Stimulated activated naive CD8-positive, alpha-beta T cell treated with anti-CD3 and anti-CD28 coated beads, Interleukin-15, Interleukin-2, amounts not matched to agents 100 ng/mL and 50 ng/mL, for 24 hours (primary cell): ENCODE results near the gene FBXL19.
"Not testable (repeated sequence)": the region's sequence is repeated elsewhere in the genome, so short reads cannot be mapped to it uniquely, and the experiment has no call there.

Experiments used
- H3K27ac Mint-ChIP-seq: one replicate; pipeline ENCODE4 v1.8.0; 2021; ENCODE audit warnings: mild to moderate bottlenecking, mixed read lengths
- H3K27me3 Mint-ChIP-seq: one replicate; pipeline ENCODE4 v1.8.0; 2021; ENCODE audit warnings: mixed read lengths
- H3K36me3 Mint-ChIP-seq: one replicate; pipeline ENCODE4 v1.8.0; 2021; ENCODE audit warnings: low read depth, mixed read lengths
- H3K4me1 Mint-ChIP-seq: one replicate; pipeline ENCODE4 v1.8.0; 2021; ENCODE audit warnings: low read depth, mixed read lengths
- H3K4me3 Mint-ChIP-seq: one replicate; pipeline ENCODE4 v1.8.0; 2021; ENCODE audit warnings: mild to moderate bottlenecking, mixed read lengths
- H3K9me3 Mint-ChIP-seq: one replicate; pipeline ENCODE4 v1.8.0; 2021; ENCODE audit warnings: mixed read lengths

The FBXL19 gene

GRCh38 chr16:30891043-30891823 is 32.1 kb upstream of the FBXL19 start:
- H3K27me3 Mint-ChIP-seq, H3K4me3 Mint-ChIP-seq, H3K27ac Mint-ChIP-seq, H3K9me3 Mint-ChIP-seq: not testable (repeated sequence)
- Mint-ChIP-seq H3K36me3 (peaks cover 23% of the 10 kb centered on the region), H3K4me1 (peaks cover 41% of the 10 kb centered on the region)

- Mint-ChIP-seq H3K9me3 (no peaks in the 10 kb centered on the region), H3K36me3 (peaks cover 18% of the 10 kb centered on the region), H3K4me3 (peak overlapping the region; percentile 89), H3K27ac (peak overlapping the region; percentile 79), H3K4me1 (peaks cover 49% of the 10 kb centered on the region), H3K27me3 (no peaks in the 10 kb centered on the region)
Measured at GRCh38 chr16:30892670-30893416, 30.5 kb upstream of the FBXL19 start.

GRCh38 chr16:30893417-30893743 is 30.0 kb upstream of the FBXL19 start:
- H3K36me3 Mint-ChIP-seq, result peaks cover 18% of the 10 kb centered on the region
- H3K27me3 Mint-ChIP-seq, result no peaks in the 10 kb centered on the region
- H3K27ac Mint-ChIP-seq, result peak overlapping the region; percentile 79
- no peaks in the 10 kb centered on the region for H3K9me3 Mint-ChIP-seq
- H3K4me3 Mint-ChIP-seq, result peak overlapping the region; percentile 89
- peaks cover 49% of the 10 kb centered on the region for H3K4me1 Mint-ChIP-seq

- Mint-ChIP-seq H3K27ac (peak within 1 kb of the TSS; percentile 79), H3K27me3 (no peaks in the 10 kb centered on the region), H3K4me1 (peaks cover 49% of the 10 kb centered on the region), H3K4me3 (peak within 1 kb of the TSS; percentile 89), H3K36me3 (peaks cover 13% of the 10 kb centered on the region), H3K9me3 (no peaks in the 10 kb centered on the region)
Measured at GRCh38 chr16:30893744-30894539, 29.4 kb upstream of the FBXL19 start, which contains the start of gene BCL7C. BCL7C (minus strand) TSS chr16:30894077; CDS start chr16:30893944, 133 bp downstream.

GRCh38 chr16:30894540-30895368 is 28.6 kb upstream of the FBXL19 start:
- peak overlapping the region; percentile 79 for H3K27ac Mint-ChIP-seq
- H3K4me1 Mint-ChIP-seq, result peaks cover 49% of the 10 kb centered on the region
- H3K27me3 Mint-ChIP-seq, result no peaks in the 10 kb centered on the region
- H3K4me3 Mint-ChIP-seq, result peak overlapping the region; percentile 77
- peaks cover 9% of the 10 kb centered on the region for H3K36me3 Mint-ChIP-seq
- H3K9me3 Mint-ChIP-seq, result no peaks in the 10 kb centered on the region

GRCh38 chr16:30895627-30896260 is 27.6 kb upstream of the FBXL19 start:
- peak overlapping the region; percentile 91 for H3K27ac Mint-ChIP-seq
- peaks cover 49% of the 10 kb centered on the region for H3K4me1 Mint-ChIP-seq
- H3K4me3 Mint-ChIP-seq, result no peak overlapping the region
- peaks cover 6% of the 10 kb centered on the region for H3K36me3 Mint-ChIP-seq
- H3K9me3 Mint-ChIP-seq, result no peaks in the 10 kb centered on the region
- H3K27me3 Mint-ChIP-seq, result no peaks in the 10 kb centered on the region

GRCh38 chr16:30896261-30896888 is 27.0 kb upstream of the FBXL19 start, which contains the start of gene CTF1:
CTF1 (plus strand) TSS chr16:30896614; CDS start chr16:30896644, 30 bp downstream.
- Mint-ChIP-seq H3K4me1 (peaks cover 53% of the 10 kb centered on the region), H3K27me3 (no peaks in the 10 kb centered on the region), H3K9me3 (no peaks in the 10 kb centered on the region), H3K36me3 (peaks cover 3% of the 10 kb centered on the region), H3K27ac (peak within 1 kb of the TSS; percentile 91), H3K4me3 (peak within 1 kb of the TSS; percentile 66)

GRCh38 chr16:30896889-30897733 is 26.3 kb upstream of the FBXL19 start:
- Mint-ChIP-seq H3K9me3 (no peaks in the 10 kb centered on the region), H3K27ac (peak overlapping the region; percentile 84), H3K36me3 (no peaks in the 10 kb centered on the region), H3K4me3 (peak overlapping the region; percentile 66), H3K27me3 (no peaks in the 10 kb centered on the region), H3K4me1 (peaks cover 53% of the 10 kb centered on the region)

- peaks cover 4% of the 10 kb centered on the region for H3K9me3 Mint-ChIP-seq
- no peaks in the 10 kb centered on the region for H3K27me3 Mint-ChIP-seq
- H3K27ac Mint-ChIP-seq, result no peak overlapping the region
- no peaks in the 10 kb centered on the region for H3K36me3 Mint-ChIP-seq
- peaks cover 52% of the 10 kb centered on the region for H3K4me1 Mint-ChIP-seq
- no peak overlapping the region for H3K4me3 Mint-ChIP-seq
Measured at GRCh38 chr16:30899794-30900193, 23.6 kb upstream of the FBXL19 start.

- Mint-ChIP-seq H3K27ac (no peak overlapping the region), H3K4me1 (peaks cover 44% of the 10 kb centered on the region), H3K36me3 (no peaks in the 10 kb centered on the region), H3K9me3 (peaks cover 4% of the 10 kb centered on the region), H3K4me3 (no peak overlapping the region), H3K27me3 (no peaks in the 10 kb centered on the region)
Measured at GRCh38 chr16:30900588-30900987, 22.8 kb upstream of the FBXL19 start.

- H3K27me3 Mint-ChIP-seq, result no peaks in the 10 kb centered on the region
- H3K9me3 Mint-ChIP-seq, result peaks cover 4% of the 10 kb centered on the region
Measured at GRCh38 chr16:30901201-30902028, 22.0 kb upstream of the FBXL19 start.

More at GRCh38 chr16:30901201-30902028, 22.0 kb upstream of the FBXL19 start:
- Mint-ChIP-seq H3K36me3 (no peaks in the 10 kb centered on the region), H3K27ac (peak overlapping the region; percentile 71), H3K4me3 (peak overlapping the region; percentile 71), H3K4me1 (peaks cover 37% of the 10 kb centered on the region)
